Hepatocyte (in vitro differentiated cells): ENCODE results near the gene FGF3.

Source experiments
- EZH2 ChIP-seq: fragments of 200-600 bp; sonication (generic); IDR thresholded peaks from 2 replicates; pipeline ENCODE4 v1.6.1; 2016; ENCODE audit warnings: antibody characterized with exemption, mild to moderate bottlenecking, borderline replicate concordance
- EZH2phosphoT487 ChIP-seq: fragments of 200-600 bp; sonication (generic); IDR thresholded peaks from one replicate; pipeline ENCODE4 v1.6.1; 2018; ENCODE audit warnings: antibody characterized with exemption, mild to moderate bottlenecking, low read depth, moderate library complexity; ENCODE audit not compliant: unreplicated experiment, severe bottlenecking
- TF ChIP-seq, protein P1 (sequence below): fragments of 200-600 bp; sonication (generic); IDR thresholded peaks from 2 replicates; pipeline ENCODE4 v1.5.1; 2016; ENCODE audit warnings: antibody characterized with exemption, mild to moderate bottlenecking; ENCODE audit not compliant: poor library complexity

DNA sequence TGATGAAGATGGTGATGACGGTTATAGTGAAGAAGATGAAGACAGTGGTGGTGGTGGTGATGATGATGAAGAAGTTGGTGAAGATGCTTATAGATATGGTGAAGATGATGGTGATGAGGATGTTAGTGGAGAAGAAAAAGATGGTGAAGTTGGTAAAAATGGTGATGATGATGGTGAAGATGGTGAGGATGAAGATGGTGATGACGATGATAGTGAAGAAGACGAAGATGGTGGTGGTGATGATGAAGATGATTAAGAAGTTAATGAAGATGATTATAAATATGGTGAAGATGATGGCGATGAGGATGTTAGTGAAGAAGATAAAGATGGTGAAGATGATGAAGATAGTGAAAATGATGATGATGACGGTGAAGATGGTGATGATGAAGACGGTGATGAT, 25.2 kb upstream of the FGF3 start:
- TF ChIP-seq, protein P1, sequence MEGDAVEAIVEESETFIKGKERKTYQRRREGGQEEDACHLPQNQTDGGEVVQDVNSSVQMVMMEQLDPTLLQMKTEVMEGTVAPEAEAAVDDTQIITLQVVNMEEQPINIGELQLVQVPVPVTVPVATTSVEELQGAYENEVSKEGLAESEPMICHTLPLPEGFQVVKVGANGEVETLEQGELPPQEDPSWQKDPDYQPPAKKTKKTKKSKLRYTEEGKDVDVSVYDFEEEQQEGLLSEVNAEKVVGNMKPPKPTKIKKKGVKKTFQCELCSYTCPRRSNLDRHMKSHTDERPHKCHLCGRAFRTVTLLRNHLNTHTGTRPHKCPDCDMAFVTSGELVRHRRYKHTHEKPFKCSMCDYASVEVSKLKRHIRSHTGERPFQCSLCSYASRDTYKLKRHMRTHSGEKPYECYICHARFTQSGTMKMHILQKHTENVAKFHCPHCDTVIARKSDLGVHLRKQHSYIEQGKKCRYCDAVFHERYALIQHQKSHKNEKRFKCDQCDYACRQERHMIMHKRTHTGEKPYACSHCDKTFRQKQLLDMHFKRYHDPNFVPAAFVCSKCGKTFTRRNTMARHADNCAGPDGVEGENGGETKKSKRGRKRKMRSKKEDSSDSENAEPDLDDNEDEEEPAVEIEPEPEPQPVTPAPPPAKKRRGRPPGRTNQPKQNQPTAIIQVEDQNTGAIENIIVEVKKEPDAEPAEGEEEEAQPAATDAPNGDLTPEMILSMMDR = no peak
- TF ChIP-seq EZH2phosphoT487 = no peak
- no peak for TF ChIP-seq EZH2
